ENCODE measurements around the gene GRAMD1B.
A peak's percentile ranks its signal among the peaks of the same experiment; 100 is the strongest.

Gene GRAMD1B

GRCh38 chr11:123630126-123630608 lies 200.1 kb downstream of the GRAMD1B start:
- peak; percentile 98 for FAIRE-seq
- DNase-seq (ENCODE audit: insufficient read length, low spot score): peak; percentile 65
- no peak for TF ChIP-seq CTCF (IDR thresholded peaks at IDR 0.05; ENCODE audit: insufficient read depth, missing control alignments)

- FAIRE-seq (no peak), DNase-seq (ENCODE audit: insufficient read length, low spot score) (no peak)
- TF ChIP-seq CTCF (IDR thresholded peaks at IDR 0.05; ENCODE audit: insufficient read depth, missing control alignments): no peak
Measured at GRCh38 chr11:123640029-123640428, 210.0 kb downstream of the GRAMD1B start.

GRCh38 chr11:123640677-123641494 lies 210.8 kb downstream of the GRAMD1B start:
- DNase-seq (ENCODE audit: insufficient read length, low spot score): peak; percentile 54
- peak; percentile 87 for TF ChIP-seq CTCF (IDR thresholded peaks at IDR 0.05; ENCODE audit: insufficient read depth, missing control alignments)
- no peak for FAIRE-seq

- TF ChIP-seq CTCF (IDR thresholded peaks at IDR 0.05; ENCODE audit: insufficient read depth, missing control alignments): no peak
- FAIRE-seq: no peak
- DNase-seq (ENCODE audit: insufficient read length, low spot score): no peak
Measured at GRCh38 chr11:123641495-123641840, 211.4 kb downstream of the GRAMD1B start.

- no peak for TF ChIP-seq CTCF (IDR thresholded peaks at IDR 0.05; ENCODE audit: insufficient read depth, missing control alignments)
- DNase-seq (ENCODE audit: insufficient read length, low spot score): no peak
- no peak for FAIRE-seq
Measured at GRCh38 chr11:123642435-123642834, 212.4 kb downstream of the GRAMD1B start.

GRCh38 chr11:123645286-123645975 lies 215.4 kb downstream of the GRAMD1B start:
- FAIRE-seq: no peak
- DNase-seq (ENCODE audit: insufficient read length, low spot score): no peak
- TF ChIP-seq CTCF (IDR thresholded peaks at IDR 0.05; ENCODE audit: insufficient read depth, missing control alignments): no peak

- FAIRE-seq: no peak
- no peak for DNase-seq (ENCODE audit: insufficient read length, low spot score)
- TF ChIP-seq CTCF (IDR thresholded peaks at IDR 0.05; ENCODE audit: insufficient read depth, missing control alignments): no peak
Measured at GRCh38 chr11:123650901-123651300, 220.8 kb downstream of the GRAMD1B start.

All from D721Med (cell line).